ENCODE results near the gene PLA2G6.
"Not testable (repeated sequence)": the region's sequence is repeated elsewhere in the genome, so short reads cannot be mapped to it uniquely, and the experiment has no call there.

Gene PLA2G6

GRCh38 chr22:38135133-38135706 is 46.4 kb downstream of the PLA2G6 start:
- in situ Hi-C loops (cut with MboI; ENCODE audit: low sequenced_read_pairs) = no loop called here

DNA sequence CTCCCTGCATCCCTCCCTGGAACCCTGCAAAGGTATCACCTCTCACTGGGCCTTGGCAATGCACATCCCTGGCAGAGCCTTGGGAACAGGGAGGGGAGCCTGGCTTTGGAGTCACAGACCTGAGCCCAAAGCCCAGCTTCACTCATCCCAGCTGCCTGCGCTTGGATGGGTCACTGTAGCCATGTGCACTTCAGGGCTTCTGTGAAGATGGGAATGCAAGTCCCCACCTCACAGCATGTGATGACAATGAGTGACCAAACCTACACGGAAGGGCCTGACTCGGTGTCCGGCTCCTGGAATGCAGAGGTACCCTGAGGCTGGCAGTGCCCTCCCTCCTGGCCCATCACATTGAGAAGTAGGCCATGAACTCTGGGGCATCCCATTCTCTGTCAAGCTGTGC is 48.3 kb downstream of the PLA2G6 start:
- in situ Hi-C loops (cut with MboI; ENCODE audit: low sequenced_read_pairs) = no loop called here

DNA sequence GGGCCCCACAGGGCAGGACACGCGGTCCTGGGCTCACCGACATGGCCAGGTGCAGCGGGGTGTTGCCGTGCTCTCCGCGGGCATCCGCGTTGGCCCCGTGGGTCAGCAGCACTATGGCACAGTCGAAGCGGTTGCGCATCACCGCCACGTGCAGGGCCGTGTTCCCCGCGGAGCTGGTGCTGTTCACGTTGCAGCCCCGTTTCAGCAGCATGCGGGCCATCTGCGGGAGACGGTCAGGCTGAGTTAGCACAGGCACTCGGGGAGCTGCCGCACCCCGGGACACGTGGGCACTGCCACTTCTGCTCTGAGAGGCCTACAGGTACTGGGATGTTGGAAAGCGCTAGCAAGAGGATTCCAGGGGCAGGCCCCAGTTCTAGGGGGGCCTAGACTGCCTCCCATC is 48.8 kb downstream of the PLA2G6 start:
- in situ Hi-C loops (cut with MboI; ENCODE audit: low sequenced_read_pairs) = no loop called here

- in situ Hi-C loops (cut with MboI; ENCODE audit: low sequenced_read_pairs) = no loop called here
Measured at GRCh38 chr22:38132136-38132535, 49.5 kb downstream of the PLA2G6 start.

- in situ Hi-C loops (cut with MboI; ENCODE audit: low sequenced_read_pairs) = no loop called here
Measured at GRCh38 chr22:38131399-38131798, 50.2 kb downstream of the PLA2G6 start.

DNA sequence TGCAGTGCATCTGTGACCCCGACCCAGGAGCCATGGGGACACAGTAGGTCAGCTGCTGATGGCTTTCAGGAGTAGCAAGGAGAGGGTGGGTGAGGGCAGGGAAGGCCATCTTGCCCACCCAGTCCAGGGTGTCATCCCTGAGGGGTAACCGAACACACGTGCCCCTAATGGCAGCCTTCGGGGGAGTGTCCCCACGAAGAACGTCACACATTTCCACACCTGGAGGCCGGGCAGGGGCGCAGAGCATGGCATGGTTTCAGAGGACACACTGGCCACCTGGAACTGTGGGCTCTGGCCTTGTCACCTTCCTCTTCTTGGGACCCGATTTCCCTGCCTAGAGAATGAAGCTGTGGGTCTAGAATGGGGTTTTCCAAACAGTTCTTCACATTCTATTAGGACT is 51.8 kb downstream of the PLA2G6 start:
- in situ Hi-C loops (cut with MboI; ENCODE audit: low sequenced_read_pairs) = no loop called here

- in situ Hi-C loops (cut with MboI; ENCODE audit: low sequenced_read_pairs) = no loop called here
Measured at GRCh38 chr22:38129021-38129420, 52.6 kb downstream of the PLA2G6 start.

GRCh38 chr22:38127869-38128268 is 53.8 kb downstream of the PLA2G6 start:
- in situ Hi-C loops (cut with MboI; ENCODE audit: low sequenced_read_pairs) = no loop called here

- in situ Hi-C loops (cut with MboI; ENCODE audit: low sequenced_read_pairs) = no loop called here
Measured at GRCh38 chr22:38126928-38127668, 54.5 kb downstream of the PLA2G6 start.

- in situ Hi-C loops (cut with MboI; ENCODE audit: low sequenced_read_pairs) = no loop called here
Measured at GRCh38 chr22:38125751-38126201, 55.9 kb downstream of the PLA2G6 start.

DNA sequence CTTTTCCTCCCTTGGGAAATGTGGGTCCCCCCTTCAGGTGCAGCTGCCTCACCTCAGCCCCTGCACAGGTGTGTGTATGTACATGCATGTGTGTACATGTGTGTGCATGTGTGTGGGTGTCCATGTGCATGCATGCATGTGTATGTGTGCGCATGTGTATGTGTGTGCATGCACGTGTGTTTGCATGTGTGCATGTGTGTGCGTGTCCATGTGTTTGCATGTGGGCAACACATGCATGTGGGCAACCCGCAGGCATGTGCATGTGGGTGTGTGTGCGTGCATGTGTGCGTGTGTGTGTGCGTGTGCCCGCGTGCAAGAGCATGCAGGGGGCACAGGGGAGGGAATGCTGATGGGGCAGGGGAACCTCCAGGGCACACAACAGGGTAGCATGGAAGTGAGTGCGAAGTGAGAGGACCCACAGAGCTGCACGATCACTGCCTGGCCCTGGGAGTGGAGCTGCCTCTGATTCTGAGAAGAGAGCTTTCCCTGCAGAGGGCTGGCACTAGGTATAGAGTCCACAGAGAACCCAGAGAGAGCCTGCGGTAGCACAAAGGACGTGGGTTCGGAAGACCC is 56.5 kb downstream of the PLA2G6 start:
- in situ Hi-C loops (cut with MboI; ENCODE audit: low sequenced_read_pairs) = no loop called here

DNA sequence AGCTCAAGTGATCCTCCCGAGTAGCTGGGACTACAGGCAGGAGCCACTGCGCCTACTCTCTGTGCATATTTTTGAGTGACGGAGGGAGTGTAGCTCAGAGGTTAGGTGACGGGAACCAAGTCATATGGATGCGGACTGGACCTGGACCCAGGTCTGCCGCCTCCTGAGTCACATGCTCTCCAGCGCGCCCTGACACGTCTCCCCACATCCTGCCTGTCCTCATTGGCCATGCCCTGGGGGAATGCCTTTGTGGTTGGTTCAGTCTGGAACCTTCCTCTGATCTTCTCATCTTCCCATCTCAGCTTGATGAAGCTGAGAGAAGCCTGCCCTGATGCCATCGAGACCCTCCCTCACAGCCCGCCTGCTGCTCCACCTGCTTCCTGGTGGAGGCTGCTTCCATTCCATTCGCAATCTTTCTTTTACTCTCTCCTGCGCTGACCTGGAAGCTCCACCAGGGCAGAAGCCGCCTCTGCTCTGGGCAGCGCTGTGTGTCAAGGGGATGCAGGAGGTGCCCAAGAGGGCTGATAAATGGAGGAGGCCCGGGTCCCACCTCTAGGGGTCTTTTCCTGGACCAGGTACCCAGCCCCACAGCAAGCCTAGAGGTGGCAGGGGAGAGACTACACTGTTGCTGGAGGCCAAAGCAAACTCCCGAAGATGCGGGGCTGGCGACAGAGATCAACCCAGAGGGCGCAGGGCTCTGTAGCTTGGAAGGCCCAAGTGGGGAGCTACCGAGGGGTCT is 57.2 kb downstream of the PLA2G6 start:
- in situ Hi-C loops (cut with MboI; ENCODE audit: low sequenced_read_pairs) = no loop called here

DNA sequence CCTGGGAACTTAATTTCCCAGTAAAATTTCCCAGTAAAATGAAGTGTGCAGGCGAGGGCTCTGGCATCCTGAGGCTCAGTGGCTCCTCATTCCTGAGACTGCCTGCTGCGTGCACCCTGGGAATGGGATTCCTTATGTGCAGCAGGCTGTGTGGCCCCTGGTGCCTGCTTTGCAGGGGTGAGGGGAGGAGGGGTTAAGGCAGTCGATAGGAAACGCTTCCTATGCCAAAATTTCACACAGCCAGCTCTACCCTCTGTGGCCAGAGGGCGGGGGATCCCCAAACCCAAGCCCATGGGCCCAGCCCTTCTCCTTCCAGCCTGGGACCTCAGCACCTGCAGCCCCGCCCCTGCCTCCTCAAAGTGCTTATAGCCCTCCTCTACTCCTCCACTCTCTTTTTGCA is 59.0 kb downstream of the PLA2G6 start:
- in situ Hi-C loops (cut with MboI; ENCODE audit: low sequenced_read_pairs) = no loop called here

DNA sequence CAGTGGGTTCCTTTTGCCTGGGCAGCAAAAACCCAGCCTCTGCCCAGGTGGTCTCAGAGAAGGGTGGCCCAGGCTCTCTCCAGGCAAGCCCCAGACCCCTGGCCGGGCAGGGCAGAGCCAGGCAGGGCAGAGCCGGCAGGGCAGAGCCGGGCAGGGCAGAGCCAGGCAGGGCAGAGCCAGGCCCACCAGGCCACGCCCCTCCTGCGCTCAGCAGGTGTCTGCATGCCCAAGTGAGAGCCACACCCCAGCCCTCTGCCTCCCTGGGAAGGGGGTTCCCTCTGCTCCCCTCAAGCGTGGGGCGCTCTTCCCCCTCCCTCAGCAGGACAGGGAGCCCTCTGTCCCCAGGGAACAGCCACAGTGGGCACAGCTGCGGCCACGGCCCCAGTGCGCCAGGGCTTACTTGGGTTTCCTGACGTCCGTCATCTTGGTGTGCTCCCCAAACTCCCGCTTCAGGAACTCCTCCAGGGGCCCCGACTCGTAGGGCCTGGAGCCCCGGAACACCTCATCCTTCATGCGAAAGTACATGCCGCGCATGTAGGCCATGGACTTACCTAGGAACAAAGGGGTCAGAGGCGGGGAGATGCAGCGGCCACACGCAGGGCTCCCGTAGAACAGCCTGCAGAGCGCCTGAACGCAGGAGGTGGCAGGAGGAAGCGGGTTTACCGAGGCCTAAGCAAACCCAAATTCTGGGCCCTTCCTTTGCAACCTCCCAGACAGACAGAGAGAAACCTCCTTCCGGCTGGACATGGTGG is 61.1 kb downstream of the PLA2G6 start:
- in situ Hi-C loops (cut with MboI; ENCODE audit: low sequenced_read_pairs) = no loop called here

- in situ Hi-C loops (cut with MboI; ENCODE audit: low sequenced_read_pairs) = not testable (repeated sequence)
Measured at GRCh38 chr22:38118747-38119146, 62.9 kb downstream of the PLA2G6 start.

DNA sequence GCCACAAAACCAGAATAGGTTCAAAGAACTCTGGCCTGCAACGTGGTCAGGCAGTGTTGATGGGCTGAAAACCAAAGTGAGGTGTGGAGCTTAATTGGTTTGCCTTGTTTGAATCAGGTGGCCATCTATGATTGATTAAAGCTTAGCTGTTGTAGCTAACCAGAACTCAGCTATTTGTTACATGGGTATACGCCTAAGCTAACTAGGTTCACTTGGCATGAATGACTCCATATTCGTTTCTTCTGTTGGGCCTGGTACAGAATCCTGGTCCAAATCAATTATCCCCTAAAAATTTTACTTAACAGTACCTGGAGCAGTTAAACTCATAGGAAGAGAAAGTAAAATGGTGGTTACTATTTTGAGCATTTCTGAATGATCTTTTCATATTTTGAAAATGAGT is 63.4 kb downstream of the PLA2G6 start:
- in situ Hi-C loops (cut with MboI; ENCODE audit: low sequenced_read_pairs) = no loop called here

DNA sequence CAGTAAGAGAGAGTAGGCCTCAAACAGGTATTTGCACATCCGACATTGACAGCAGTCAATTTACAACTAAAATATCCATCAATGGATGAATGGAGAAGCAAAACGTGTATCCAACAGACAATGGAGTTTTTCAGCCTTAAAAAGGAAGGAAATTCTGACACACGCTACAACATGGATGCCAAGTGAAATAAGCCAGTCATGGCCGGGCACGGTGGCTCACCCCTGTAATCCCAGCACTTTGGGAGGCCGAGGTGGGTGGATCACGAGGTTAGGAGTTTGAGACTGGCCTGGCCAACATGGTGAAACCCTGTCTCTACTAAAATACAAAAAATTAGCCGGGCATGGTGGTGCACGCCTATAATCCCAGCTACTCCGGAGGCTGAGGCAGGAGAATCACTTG is 64.1 kb downstream of the PLA2G6 start:
- in situ Hi-C loops (cut with MboI; ENCODE audit: low sequenced_read_pairs) = not testable (repeated sequence)

DNA sequence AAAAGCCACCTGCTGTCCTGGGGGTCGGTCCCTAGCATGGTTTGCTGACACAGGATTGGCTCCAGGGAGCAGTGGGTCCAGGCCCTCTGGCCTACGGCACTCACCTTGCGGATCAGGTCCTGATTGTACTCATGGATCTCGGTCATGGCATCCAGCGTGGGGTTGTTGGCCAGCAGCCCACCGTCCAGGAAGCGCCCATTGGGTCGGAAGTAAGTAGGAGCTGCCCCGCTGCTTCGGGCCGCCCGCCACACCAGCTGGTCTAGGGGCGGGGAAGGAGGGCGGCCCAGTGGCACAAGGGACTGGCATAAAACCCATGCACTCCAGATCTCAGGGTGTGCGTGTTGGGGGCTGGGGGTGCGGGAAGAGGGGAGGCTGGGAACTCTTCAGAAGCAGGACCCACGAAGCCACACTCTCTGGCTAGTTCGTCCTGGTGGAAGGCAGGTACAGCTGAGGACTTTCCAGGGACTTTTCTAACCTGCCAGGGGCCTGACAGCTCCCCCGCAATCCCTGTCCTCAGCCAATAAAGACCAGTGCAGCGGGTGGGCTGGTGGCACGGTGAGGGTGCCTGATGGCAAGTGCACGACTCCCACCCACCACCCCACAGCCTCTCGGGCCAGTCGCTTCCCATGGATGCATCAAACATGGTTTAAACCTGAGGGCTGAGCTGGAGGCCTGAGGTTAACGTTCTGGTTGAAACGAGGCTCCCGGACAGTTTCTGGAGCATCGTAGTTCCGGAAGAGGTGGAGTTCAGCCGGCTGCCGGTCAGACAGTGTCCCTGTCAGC is 66.0 kb downstream of the PLA2G6 start:
- in situ Hi-C loops (cut with MboI; ENCODE audit: low sequenced_read_pairs) = no loop called here

GRCh38 chr22:38114484-38115398 is 66.9 kb downstream of the PLA2G6 start:
- in situ Hi-C loops (cut with MboI; ENCODE audit: low sequenced_read_pairs) = no loop called here

All from HL-60/S4 treated with retinoic acid at 250 ng/mL for 4 days and 3 days (cell line).